HG03159 (cell line): ENCODE results near the gene TMEM250.

ENCODE experiments used
- ATAC-seq: cut with Tn5 transposase; IDR thresholded peaks from one replicate; pipeline ENCODE4 v1.9.1; 2021; ENCODE audit warnings: mild to moderate bottlenecking, moderate library complexity; ENCODE audit not compliant: unreplicated experiment

Gene TMEM250

GRCh38 chr9:136084063-136084944 is 34.4 kb downstream of the TMEM250 start:
- no peak for ATAC-seq

DNA sequence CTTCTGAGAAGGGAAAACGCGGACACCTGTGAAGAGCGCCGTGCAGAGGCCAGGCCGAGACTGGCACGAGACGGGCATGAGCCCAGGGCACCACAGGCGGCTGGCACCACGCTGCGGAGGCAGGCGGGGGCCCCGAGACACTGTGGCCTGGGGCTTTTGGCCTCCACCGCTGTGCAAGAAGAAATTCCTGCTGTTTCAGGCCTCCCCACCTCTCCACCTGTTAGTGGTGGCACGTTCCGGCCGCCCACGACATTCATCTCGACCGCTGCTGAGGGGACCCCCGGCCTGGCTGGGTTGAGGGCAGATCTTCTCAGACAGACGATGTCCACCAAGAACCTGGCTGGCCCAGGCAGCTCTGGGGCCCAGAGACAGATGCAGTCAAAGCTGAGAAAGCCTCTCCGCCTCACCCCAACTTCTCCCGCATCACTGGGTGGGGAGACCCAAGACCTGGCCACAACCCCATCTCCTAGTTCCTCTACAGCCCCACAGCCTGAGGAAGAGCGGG is 35.1 kb downstream of the TMEM250 start:
- no peak for ATAC-seq

- no peak for ATAC-seq
Measured at GRCh38 chr9:136082496-136083361, 35.9 kb downstream of the TMEM250 start.

DNA sequence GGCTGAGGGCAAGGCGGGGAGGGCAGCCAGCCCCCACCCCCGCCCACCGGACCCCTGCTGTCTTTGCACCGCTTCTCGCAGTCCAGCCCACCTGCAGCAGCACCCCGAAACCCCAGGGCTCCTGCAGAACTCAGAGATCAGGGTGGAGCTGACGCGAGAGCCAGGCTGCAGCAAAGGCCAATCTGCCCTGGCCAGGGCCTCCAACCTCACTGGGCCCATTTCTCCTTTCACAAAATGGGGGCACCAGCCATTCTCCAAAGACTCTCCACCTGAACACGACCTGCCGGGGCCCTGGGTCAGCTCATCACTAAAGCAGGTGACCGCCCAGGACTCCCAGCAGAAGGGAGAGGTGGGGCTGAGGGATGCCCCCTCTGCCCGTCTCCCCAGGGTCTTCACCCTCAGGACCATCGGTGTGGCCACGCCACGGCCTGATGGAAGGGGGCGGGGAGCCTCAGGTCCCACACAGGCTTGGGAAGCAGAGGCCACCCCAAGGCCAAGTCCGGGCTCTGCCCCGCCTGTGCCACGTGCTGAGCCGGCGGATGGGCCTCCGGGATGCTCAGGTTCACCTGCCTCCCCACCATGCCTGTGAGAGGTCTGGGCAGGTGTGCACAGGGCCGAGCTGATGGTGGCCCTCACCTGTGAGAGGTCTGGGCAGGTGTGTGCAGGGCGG is 36.7 kb downstream of the TMEM250 start:
- ATAC-seq = no peak

DNA sequence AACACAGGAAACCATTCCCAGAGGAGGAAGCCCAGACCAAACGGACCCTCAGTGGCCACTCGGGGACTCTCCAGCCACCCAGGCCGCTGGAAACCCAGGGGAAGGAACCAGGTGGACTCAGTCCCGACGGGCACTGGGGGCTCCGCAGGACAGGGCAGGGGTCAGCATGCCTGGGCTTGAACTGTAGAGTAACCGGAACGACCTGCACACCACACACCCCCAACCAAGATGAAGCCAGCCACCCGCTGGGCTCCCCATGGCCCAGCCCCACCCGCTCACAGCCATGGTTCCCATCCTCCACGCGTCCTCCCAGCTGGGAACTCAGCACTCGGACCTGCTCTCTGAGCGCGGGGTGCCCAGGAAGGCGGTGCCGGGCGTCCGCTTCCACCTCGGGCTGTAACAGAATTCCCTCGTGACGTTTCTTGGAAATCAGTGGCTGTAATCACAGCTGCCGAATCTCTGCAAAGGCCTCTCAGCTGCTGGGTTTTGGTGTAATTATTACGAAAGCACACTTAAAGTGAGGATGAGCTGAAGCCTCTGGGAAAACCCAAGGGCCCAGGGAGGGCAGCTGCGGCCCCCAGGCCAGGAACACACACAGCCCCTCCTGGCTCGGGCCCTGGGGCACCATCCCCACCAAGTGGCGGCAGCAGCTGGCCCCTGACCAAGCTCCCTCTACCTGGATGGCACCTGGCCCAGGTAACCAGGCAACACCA is 37.4 kb downstream of the TMEM250 start:
- no peak for ATAC-seq

GRCh38 chr9:136080716-136081112 is 38.0 kb downstream of the TMEM250 start:
- no peak for ATAC-seq

- ATAC-seq = no peak
Measured at GRCh38 chr9:136079916-136080246, 38.8 kb downstream of the TMEM250 start.

- no peak for ATAC-seq
Measured at GRCh38 chr9:136079211-136079915, 39.3 kb downstream of the TMEM250 start.

GRCh38 chr9:136078498-136079011 is 40.1 kb downstream of the TMEM250 start:
- ATAC-seq = no peak

DNA sequence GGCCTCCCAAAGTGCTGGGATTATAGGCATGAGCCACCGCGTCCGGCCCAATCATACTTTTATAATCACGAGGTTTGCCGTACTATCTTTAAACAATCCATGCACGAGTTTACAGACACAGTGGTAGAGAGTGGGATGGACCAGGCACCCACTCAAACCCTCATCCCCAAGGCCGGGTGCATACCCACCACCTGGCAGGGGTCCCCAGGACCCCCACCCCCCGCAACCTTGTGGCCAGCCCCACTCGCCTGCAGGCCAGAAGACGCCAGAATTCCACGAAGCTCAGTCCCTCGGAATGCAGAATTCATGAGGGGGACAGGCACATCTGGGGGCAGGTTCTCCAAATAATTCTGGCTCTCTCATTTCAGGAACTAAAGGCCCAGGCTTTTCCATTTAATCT is 40.7 kb downstream of the TMEM250 start:
- no peak for ATAC-seq

- ATAC-seq = no peak
Measured at GRCh38 chr9:136077491-136077890, 41.2 kb downstream of the TMEM250 start.

- no peak for ATAC-seq
Measured at GRCh38 chr9:136075881-136076678, 42.6 kb downstream of the TMEM250 start.

GRCh38 chr9:136075134-136075841 is 43.4 kb downstream of the TMEM250 start:
- ATAC-seq = no peak

DNA sequence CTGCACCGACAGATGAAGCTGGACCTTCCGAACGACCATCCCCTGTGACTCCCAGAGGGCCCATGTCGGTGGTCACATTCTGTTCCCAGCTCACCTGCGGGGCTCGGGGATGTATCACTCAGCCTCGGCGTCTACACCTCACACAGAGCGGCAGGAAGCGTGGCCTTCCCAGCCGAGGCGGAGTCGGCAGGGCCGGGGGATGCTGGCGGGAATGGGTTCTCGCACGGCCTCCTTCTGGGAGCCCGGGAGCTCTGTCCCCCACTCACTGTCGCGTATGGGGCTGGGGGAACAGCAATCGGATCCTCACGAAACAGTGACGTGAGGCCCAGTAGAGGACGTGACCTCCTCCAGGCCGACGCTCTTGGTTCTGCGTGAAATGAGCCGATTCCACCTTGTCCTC is 44.0 kb downstream of the TMEM250 start:
- no peak for ATAC-seq
